NCI-H146 treated with DMSO at 0.1 percent for 48 hours (cell line): ENCODE data around the gene PRDM16.

Source experiments
- DNase-seq: peaks from one replicate; lab custom pipeline; 2025; ENCODE audit not compliant: unreplicated experiment; lab: John Stamatoyannopoulos, UW

The PRDM16 gene

DNA sequence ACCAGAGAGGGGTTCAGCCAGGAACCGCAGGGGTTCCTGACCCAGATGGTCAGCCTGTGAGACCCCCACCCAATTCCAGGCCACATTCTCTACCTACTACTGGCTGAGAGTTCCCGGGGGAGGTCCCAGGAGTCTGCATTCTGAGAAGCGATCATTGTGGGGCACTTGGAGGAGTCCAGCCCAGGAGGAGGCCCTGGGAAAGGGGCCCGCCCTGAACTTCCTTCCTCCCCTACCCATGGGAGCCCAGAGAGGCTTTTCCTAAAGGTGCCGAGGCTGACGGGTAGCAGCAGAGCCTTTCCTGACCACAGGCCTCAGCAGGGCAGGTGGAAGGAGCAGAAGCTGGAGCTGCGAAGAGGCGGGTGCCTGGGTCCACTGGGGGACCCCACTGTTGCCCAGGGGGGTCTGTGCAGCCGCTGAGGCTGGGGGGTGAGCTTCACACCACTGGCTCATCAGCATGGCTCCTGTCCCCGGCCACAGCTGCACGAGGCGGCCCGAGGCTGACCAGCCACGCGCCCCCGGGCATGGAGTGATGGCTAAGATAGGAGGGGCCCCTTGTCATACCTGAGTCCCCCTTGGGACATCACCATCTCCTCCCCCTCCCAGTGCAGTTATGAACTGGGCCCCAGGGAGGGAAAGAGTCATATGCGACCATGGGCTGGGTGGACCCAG, 127.7 kb downstream of the PRDM16 start:
- no peak for DNase-seq

DNA sequence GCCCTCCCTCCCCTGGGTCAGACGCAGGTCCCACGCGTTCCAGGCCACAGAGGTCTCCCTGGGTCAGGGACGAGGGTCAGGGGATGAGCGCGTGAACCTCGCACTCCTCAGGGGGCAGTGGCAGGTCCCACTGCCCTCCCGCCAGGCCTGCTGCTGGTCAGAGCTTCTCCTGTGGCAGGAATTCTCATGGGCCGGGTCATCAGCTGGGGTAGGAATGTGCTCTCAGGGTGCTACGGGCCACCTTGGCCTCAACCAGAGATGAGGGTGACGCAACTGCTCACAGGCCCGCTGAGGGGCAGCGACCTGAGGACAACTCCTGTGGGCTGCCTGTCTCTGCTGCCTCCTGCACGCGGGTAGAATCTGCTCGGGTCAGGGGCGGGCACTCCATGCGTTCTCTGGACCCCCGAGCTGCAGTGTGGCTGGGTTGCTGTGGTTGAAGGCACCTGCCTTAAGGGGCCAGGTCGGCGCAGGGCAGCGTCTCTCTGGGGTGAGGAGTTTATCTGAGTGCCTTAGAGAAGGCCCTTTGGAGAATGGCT, 128.8 kb downstream of the PRDM16 start:
- DNase-seq = no peak

DNA sequence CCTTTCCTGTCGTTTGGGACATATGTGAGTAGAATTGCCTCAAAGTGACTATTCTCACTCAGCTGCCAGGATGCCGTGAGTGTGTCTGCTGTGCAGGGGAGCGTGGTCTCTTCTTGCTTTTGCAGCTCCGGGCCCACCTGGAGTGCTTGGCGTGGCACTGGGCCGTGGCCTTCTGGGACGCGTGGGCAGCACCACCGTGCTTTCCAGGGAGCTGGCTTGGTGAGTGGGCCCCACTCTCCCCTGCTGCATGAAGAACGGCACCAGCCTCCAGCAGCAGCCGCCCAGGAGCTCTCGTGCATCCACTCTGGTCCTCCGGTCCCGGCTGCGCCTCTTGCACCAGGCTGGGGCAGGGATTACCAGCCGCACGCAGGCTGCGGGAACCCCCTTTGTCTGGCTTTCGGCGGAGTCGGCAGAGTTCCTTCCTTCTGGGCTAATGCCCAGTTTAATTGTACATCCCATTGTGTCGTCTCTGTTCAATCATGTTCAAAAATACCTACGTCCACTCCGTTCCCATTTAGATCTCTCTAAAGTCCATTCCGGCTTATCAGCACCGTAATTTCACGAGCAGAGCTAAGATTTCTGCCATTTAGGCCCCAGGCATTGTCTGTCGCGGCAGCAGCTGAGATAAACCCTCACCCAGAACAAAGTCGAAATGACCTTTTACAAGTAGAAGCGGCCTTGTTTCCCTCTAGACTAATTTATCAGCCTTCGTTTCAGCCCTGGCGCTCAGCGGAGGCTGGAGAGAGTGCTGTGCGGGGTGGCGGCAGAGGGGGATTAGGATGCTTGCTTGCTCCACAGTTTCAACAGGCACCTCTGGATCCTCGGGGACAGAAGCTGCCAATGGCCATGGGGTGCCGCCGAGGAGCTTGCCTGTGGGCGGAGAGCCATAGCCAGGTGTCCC, 129.6 kb downstream of the PRDM16 start:
- no peak for DNase-seq

DNA sequence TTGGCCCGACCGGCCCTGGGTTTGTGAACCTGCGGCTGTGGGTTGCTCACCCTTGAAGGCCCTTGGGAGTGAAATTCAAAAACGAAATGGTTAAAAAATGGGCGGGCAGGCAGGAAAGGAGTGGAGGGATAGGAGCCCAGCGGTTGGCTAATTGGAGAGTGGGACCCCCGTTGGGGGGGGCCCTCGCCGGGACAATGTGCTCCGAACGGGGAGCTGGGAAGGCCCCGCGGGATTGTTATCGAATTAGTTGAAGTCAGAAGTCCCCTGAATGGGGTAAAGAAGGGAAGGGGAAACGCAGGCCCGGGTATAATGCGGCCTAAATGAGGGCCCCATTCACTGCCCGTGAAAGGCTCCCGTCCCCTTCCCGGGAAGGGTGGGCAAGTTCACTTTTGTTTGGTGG, 135.7 kb downstream of the PRDM16 start:
- DNase-seq = no peak

DNA sequence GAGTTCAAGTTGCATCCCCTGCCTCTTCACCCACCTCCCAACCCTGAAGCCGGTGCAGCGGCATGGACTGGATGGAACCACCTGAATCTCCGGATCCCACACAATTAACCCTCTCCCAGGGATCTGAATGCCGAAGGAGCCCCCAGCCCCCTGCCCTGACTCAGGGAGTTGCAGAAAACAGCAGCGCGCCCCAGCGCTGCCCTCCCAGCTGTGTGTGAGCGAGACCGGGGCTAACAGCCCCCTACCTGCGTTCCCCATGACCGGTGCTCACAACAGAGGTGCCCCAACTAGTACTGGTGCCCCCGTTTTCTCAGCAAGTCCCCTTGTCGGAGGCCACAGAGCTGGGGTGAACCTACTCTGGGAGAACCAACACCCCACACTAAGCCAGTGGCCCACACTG, 136.8 kb downstream of the PRDM16 start:
- DNase-seq = no peak

DNA sequence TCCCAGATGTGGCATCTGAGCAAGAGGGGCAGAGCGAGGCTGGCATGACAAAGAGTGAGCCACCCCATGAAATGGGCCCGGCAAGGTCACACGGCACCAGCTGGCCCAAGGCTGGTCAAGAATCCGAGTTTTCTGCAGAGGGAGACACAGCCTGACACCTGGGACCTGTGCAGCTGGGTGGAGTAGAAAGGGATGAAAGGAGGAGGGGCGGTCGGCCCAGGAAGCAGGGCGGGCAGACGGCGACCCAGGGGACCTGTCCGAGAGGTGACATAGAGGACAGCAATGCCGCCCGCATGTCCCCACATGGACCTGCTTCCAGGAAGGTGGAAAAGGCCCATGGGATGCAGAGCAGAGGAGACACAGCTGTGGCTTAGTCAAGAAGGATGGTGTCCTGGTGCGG, 137.7 kb downstream of the PRDM16 start:
- no peak for DNase-seq

DNA sequence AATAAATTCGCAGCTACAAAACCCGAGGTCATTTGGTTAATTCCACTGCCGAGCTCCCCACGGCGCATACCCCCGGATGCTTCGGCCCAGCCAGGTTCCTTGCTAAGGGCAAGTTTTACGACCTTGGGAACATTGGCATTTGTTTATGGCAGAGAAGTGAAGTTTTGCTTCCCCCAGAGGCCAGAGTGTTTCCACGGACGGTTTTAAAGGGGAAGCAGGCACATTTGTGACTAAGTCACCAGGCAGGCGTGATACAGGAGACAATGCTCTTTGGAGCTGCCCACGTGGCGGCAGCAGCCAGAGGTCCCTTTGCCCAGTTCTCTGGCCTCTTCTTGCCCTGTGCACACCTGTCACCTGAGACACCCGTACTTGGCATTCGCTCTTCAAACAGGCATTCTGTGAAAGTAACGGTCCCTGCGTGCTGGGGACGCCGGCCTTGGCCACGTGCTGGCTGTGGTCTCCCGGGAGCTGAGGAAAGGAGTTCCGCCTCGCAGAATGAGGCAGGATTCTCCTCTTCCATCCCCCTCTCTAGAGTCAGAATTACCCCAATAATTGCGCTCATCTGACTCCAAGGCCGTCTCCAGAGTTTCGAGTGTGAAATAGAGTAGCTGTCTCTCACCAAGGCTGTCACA, 138.3 kb downstream of the PRDM16 start:
- DNase-seq = no peak

DNA sequence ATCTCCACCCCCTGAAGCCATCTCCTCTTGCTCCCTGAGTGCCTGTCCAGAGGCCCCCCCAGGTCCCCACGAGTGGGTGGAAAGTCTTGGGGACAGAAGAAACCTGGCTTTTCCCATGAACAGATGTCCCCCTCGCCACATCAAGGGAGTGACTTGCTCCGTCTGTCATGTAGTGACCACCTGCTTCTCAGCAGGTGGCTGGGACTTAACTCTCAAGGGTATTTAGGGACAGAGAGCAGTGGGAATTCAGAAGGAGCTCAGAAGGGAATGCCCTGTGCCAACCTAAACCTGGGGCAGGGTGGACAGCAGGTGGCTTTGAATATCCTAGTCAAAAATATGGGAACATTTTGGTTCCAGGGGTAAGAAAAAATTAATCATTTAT, 139.8 kb downstream of the PRDM16 start:
- no peak for DNase-seq

DNA sequence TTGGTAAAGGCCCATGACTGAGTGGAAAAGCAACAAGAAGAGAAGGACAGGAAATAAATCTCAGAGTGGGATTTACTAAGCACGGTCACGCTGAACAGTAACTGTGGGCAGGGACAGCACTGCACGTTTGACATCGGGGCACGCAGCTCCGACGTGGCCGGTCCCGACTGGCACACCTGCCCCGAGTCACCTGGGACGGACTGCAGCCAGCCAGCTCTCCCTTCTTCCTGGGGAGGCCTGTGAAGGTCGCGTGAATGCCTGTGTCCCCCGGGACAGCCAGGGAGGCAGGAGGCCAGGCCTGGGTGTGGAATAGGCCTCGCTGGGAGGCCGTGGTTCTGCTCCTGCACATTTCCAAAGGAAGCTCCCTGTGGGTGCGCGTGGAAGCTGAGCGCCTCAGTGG, 140.2 kb downstream of the PRDM16 start:
- no peak for DNase-seq

DNA sequence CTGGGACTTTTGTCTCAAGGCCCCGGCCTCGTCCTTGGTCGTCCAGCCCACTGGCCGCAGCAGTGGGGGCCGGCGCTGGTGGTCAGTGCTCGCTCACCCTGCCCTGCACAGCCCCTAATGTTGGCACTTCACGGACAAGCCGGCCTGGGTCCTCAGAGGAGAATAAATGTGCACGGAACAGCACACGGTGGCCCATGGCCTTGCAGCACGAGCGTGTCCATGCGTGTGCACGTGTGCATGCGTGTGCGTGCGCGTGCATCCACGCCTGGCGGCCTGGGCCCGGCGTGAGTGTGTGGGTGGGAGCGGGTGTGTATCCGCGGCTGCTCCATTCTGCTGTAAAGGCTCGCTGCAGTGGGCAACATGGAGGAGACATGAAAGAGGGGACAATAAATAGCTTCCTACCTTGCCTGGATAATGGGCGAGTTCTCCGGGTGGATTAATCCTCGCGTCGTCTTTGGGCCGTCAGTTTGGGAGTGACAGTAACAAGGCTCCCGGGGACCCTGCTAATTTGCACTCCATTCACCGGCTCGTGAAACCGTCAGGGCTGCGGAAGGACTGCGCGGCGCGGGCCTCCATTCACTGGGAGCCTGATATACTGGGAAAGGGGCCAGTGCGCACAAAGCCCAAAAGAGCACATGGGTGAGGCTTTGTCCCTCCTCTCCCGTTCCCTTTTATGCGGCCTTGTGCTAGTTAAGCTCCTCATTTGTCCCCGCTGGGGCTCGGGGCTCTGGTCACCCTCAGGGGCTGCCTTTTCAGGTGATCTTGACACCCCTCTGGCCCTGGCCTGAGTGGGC, 142.8 kb downstream of the PRDM16 start:
- DNase-seq = no peak

DNA sequence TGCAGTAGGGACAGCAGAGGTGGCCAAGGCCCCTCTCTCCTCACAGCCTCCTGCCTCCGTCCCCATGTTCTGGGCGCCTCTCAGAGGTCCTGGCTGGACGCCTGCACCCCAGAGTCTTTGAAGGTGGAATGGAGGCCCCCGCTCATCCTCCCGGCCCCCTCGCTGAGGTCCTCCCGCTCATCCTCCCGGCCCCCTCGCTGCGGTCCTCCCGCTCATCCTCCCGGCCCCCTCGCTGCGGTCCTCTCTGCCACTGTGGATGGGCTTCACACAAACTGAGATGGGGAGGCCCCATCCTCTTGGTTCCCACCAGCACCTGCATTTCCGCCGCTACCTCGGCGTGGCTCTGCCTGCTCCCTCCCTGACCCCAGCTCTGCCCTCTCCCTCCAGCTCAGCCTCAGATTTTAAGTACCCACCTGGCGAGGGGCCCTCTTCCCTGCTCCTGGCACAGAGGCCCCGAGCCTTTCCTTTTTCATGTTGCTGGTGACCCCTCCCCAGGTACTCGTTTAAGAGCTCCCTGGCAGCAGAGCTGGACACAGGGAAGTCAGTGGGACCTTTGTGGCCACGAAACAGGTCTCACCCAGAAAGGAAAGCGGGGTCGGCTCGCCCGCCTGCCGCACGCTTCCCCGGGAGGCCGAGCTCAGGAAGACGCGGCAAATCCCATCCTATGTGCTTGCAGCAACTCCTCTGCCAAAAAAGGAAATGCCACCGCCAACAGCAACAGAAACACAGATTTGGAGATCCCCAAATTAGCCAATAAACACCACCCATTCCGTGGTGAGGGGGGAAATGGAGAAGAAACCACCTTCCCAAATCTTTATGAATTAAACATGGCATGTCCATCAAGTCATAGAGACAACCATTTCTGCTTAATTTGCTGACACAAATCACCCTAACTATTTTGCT, 143.7 kb downstream of the PRDM16 start:
- no peak for DNase-seq

DNA sequence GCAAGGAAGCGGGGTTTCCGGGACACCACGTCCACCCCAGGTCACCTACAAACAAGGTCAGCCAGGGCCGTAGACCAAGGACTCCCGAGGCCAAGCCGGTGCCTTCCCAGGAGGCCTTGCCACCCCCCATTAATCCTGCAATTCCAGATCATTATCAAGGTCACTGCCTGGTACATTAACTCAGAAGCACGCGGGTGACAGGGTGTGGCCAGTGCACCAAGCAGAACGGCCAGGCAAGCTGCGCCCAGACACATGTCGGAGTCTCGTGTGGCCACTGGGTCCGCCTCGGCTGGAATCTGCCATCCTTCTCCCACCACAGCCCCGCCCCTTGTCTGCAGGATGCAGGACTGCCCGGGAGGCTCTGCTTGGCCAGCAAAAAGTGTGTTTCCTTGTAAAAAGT, 144.7 kb downstream of the PRDM16 start:
- no peak for DNase-seq

DNA sequence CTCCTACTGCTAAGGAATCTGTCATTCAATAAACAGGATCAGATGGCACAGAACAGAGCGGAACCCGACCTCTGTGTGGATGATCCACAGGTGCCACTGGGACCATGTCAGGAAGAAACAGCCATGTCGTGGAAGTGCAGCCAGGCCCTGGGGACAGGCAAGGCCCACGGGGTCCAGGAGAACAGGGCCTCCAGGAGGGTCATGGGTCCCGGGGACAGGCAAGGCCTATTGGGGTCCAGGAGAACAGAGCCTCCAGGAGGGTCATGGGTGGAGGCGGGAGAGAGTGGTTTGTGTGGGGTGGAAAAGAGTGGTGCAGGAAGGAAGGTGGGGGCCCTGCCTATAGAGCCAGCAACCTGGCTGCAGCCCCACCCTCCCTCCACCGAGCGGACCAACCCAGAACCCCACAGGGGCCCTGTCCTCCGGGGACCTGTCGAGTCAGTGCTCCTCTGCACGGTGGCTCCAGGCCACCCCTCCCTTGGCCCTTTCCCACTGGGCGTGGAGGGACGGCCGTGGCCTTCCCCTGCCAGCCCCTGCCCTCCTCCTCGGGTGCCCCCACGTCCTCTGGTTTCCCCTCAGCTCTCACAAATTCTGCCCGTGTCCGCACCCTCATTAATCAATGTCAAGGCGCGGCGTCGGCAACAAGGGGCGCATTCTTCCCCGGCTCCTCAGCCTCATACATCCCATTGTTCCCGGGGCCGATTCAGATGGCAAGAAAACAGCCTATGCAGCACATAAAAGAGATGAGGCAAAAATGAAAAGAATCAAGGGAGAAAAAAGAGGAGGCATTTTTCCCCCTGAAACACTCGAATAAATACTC, 146.4 kb downstream of the PRDM16 start:
- DNase-seq = no peak

DNA sequence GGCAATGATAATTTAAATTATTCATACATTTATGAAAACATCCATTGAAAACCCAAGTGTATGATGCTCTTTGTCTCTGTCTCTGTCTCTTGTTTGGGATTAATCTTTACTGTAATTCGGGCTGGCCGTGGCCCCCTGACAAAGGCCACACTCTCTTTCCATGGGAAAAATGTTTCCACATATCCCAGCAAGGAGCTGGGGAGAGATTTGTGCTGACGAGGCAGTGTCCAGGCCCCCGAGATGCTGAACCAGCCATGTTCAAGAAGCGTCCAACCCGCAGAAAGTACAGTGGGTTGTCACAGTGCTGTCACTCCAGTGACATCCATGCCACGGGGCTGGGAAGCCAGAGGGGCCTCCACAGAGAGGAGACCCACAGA, 147.0 kb downstream of the PRDM16 start:
- DNase-seq = no peak

DNA sequence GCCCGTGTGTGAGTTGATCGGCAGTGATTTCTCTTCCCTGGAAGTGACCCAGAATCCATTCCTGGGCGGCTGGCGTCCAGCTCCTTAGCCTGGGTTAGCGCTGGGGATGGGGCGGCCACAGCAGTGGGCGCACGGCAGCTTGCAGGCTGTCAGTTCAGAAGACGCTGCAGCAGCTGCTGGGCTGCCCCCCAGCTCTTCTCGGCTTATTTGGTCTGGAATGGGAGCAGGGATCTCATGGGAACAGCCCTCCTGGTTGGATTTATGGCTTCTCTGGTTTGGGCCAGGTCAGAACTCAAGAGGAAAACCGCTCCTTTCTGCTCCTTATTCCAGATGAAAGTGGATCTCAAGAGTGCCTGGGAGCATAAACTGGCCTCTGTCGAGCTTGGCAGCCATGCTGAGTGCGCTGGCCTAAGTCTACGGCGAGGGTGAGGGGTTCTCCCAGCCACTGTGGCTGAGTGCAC, 148.2 kb downstream of the PRDM16 start:
- DNase-seq = no peak

DNA sequence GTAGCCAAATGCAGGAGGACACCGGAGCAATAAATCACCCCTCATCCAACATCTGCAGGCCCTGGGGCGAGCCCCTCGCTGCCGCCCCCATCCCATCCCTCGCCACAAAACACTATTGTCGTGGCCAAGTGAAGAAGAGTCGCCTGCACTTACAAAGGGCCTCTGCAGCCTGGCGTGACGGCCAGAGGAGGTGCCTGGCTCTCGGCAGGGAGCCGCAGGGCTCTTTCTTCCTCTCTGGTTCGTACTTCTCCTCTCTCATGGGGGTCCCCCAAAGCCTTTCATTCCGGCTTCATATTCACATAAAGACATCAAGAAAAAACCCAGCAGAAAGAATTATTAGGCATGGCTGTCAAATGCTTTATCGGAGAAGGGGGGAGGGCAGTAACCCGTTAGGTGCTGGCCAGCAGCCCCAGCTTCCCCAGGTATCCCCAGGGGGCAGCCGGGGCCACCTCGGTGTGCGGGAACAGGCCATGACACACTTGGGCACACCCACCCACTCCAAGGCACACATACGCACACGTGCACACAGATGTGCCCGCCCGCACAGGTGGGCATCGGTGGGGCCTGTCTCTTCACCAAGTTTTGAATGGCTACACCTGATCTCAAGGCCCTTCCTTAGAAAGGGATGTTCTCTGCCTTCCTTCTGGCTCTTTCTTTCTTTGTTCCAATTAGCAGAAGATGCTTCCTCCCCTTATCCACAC, 149.1 kb downstream of the PRDM16 start:
- no peak for DNase-seq

DNA sequence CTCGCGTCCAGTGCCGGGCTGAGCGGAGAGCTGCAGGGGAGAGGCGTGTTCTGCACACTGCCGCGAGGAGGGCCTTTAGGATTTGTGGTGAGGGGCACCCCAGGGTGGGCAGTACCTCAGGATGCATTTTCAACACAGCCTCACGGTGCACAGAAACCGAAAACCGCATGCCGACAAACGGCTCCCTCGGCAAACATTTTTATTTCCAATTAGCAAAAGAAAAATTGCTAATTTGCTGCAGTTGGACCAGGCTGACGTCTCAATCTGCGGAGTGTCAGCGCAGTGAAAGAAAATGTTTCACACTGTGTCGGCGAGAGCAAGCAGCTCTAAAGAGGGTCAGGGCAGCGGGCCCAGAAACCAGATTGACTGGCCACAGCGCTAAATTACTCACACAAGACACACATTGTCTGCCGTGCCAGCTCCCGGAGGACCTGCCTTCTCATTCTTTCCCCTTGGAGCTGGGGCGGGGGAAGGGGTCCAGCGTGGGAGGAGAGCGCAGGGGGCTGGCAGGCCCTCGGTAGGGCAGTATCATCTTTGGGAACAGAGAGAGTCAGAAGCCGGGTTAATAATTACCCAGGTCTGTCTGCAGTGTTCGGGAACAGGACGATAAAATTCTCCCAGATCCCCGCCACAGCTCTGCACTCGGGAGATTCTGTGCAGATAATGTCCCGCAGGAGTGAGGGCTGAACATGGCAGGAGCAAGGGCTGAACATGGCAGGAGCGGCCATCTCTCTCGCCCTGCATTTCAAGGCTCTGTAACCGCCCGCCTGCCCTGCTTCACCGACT, 150.2 kb downstream of the PRDM16 start:
- no peak for DNase-seq
